Cardiac fibroblast (primary cell): Measurements from ENCODE around the gene COQ8A.
A peak's percentile ranks its signal among the peaks of the same experiment; 100 is the strongest.

ENCODE experiments used
- DNase-seq, 2 donors: peaks; one replicate each; pipeline versions ENCODE4 v3.0.0 to v3.0.0-alpha.2; 2010; ENCODE audit warnings: low read depth in 2 of 2
- H3K4me3 ChIP-seq, 2 donors: replicated peaks in 1 of 2; 1 replicate in 1 of 2; 2 replicates in 1 of 2; pipeline ENCODE4 v1.5.1; 2011; ENCODE audit warnings: low read depth in 2 of 2, low read length in 2 of 2, mild to moderate bottlenecking in 2 of 2, moderate library complexity in 1 of 2
- CTCF ChIP-seq: IDR thresholded peaks from one replicate; pipeline ENCODE4 v1.5.1; 2011; ENCODE audit warnings: low read depth, mild to moderate bottlenecking, low read length, inconsistent platforms

The COQ8A gene

GRCh38 chr1:226904772-226905171 lies 35.3 kb upstream of the COQ8A start:
- DNase-seq, result no peak
- no peak overlapping the region for H3K4me3 ChIP-seq
- TF ChIP-seq CTCF, result no peak

DNA sequence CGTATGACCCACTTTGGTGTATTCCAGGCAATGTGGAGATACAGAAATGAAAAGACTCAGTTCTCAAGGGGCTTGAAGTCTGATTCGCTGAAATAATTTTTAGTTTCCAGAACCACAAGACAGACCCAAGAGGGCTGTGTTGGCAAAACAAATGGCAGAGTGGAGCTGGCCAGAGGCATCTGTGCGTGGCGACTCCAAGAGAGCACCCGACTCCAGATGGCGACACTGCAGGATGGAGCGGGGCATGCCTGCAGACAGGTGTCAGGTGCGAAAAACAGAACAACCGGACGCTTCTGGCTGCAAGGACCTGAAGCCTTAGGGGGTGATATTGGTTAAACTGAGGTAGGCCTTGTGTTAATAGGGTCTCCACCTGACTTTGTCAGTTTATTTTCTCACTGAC lies 31.7 kb upstream of the COQ8A start:
- no peak for DNase-seq
- H3K4me3 ChIP-seq, result no peak overlapping the region
- TF ChIP-seq CTCF, result no peak

DNA sequence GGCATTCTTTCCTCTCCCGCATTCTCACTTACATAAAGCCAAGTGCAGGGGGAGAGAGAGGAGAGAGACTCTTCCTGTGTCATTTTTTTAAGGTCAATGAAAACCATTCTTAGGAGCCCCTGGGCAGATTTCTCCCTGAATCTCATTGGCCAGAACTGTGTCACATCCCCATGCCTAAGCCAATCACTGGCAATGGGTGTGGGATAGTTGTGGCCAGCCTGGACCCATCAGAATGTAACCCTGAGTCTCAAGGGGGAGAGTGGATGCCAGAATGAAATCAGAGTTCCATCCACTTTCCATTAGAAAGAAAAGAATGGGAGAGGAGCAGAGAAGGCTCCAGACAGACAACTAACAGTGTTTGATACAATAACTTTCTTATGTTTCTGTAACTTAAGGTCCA lies 31.2 kb upstream of the COQ8A start:
- no peak overlapping the region for H3K4me3 ChIP-seq
- no peak for TF ChIP-seq CTCF
- DNase-seq, result no peak

GRCh38 chr1:226912587-226913176 lies 27.4 kb upstream of the COQ8A start:
- peak; percentile 68 for TF ChIP-seq CTCF
- no peak overlapping the region for H3K4me3 ChIP-seq
- DNase-seq, result peak; percentile 48 to 55

GRCh38 chr1:226915672-226915995 lies 24.5 kb upstream of the COQ8A start:
- no peak for TF ChIP-seq CTCF
- no peak overlapping the region for H3K4me3 ChIP-seq
- DNase-seq, result no peak

DNA sequence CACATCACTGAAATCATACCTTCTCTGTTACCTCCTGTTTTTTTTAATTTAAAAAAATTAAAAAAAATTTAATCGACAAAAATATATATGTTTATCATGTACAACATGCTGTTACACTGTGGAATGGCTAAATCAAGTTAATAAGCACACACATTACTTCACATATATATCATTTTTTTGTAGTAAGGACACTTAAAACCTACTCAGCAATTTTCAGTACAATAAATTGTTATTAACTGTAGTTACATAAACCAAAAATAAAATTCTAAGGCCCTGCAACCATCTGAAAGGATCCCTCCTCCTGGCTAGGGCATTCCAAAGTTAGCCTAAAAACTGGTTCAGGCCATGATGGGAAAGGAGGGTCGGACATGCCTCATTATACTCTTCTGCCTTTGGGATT lies 23.6 kb upstream of the COQ8A start:
- TF ChIP-seq CTCF, result no peak
- H3K4me3 ChIP-seq, result no peak overlapping the region
- no peak for DNase-seq

DNA sequence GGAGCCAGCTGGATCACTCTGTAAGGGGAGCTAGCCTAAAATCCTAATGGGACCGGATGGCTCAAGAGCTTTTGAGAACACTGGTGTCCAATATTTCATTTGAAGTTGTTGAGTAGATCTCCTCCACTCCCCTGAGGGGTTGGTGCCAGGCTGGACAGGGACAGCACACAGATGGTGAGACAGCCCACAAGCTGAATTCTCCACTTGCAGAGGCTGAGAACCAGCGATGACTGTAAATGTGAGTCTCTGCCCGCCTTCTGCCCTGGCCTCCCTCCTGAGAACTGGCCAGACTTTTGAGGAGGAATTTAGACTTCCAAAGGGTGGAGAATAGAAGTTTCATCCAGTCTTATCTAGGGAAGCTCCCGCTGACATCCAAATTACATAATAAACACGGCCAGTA lies 20.5 kb upstream of the COQ8A start:
- no peak for DNase-seq
- TF ChIP-seq CTCF, result no peak

More for the DNA sequence above, 20.5 kb upstream of the COQ8A start:
- no peak overlapping the region for H3K4me3 ChIP-seq
